Sigmoid colon (tissue), 7 donors: ENCODE results near the gene RUNX1. TPM values are rescaled to one million over a fixed set of nuclear protein-coding genes. Genes with fewer than 3 reads are reported as not detected.

Source experiments
- DNase-seq: peaks from one replicate; pipeline ENCODE4 v3.0.0-alpha.2; 2019
- H3K27ac ChIP-seq, 4 donors: fragments of 200-600 bp; sonication (generic); one replicate each; pipeline ENCODE4 v1.5.1; 2016 to 2019; ENCODE audit warnings: mild to moderate bottlenecking in 1 of 4
- H3K27me3 ChIP-seq, 3 donors: fragments of 200-600 bp; sonication (generic); one replicate each; pipeline ENCODE4 v1.5.1; 2019; ENCODE audit warnings: mild to moderate bottlenecking in 1 of 3
- H3K36me3 ChIP-seq, 4 donors: fragments of 200-600 bp; sonication (generic); one replicate each; pipeline ENCODE4 v1.5.1; 2016 to 2019
- H3K4me1 ChIP-seq, 4 donors: fragments of 200-600 bp; sonication (generic); one replicate each; pipeline ENCODE4 v1.5.1; 2017 to 2019
- H3K4me3 ChIP-seq, 4 donors: fragments of 200-600 bp; sonication (generic); one replicate each; pipeline ENCODE4 v1.5.1; 2017 to 2019; ENCODE audit warnings: mild to moderate bottlenecking in 2 of 4, moderate library complexity in 1 of 4
- H3K9me3 ChIP-seq, 4 donors: fragments of 200-600 bp in 3 of 4; sonication (generic) in 3 of 4; one replicate each; pipeline versions ENCODE4 v1.5.1 to v1.6.1; 2013 to 2019
- EP300 ChIP-seq, 4 donors: sonication (generic); formaldehyde crosslinking; IDR thresholded peaks; one replicate each; pipeline ENCODE4 v1.6.1; 2017; ENCODE audit warnings: antibody characterized with exemption in 4 of 4
- POLR2A ChIP-seq, 2 donors: fragments of 450-650 bp; IDR thresholded peaks; one replicate each; pipeline ENCODE4 v1.6.1; 2016; ENCODE audit warnings: antibody characterized with exemption in 2 of 2, mild to moderate bottlenecking in 2 of 2, moderate library complexity in 2 of 2
- POLR2AphosphoS5 ChIP-seq, 4 donors: sonication (generic); formaldehyde crosslinking; IDR thresholded peaks; one replicate each; pipeline ENCODE4 v1.6.1; 2017; ENCODE audit warnings: antibody characterized with exemption in 4 of 4
- WGBS, 2 donors: extraction: QIAGEN DNeasy Blood & Tissue Kit; methylation state at CpG; one replicate each; pipeline ENCODE4 v1.1.7; 2013; 5-methylcytosine and 5-hydroxymethylcytosine counted together
- intact Hi-C: fragments of 100-400 bp; cut with DNase I; formaldehyde crosslinking; loops from one replicate; pipeline ENCODE4 v1.15.1; 2023
- polyA plus RNA-seq, 3 donors: library from polyadenylated mRNA; stranded (reverse); fragments of 200-250 nt; gene quantifications; one replicate each; pipeline ENCODE4 v1.2.3, GENCODE V29; 2013
- total RNA-seq, 4 donors: library from RNA; depleted of rRNA; stranded (reverse); fragments of >200 nt; gene quantifications; one replicate each; pipeline ENCODE4 v1.1.0, GENCODE V29; 2016
- TF ChIP-seq, protein P1 (sequence below), 4 experiments: fragments of 450-650 bp in 3 of 4; fragments of 200-600 bp in 1 of 4; IDR thresholded peaks; one replicate each; pipeline ENCODE4 v1.5.1; 2016 to 2019; ENCODE audit warnings: antibody characterized with exemption in 4 of 4, mild to moderate bottlenecking in 3 of 4, moderate library complexity in 2 of 4
- donor health status: healthy with polysubstance abuse.
- donor health status: Bipolar disorder and iron deficiency.
- donor health status: healthy.

The RUNX1 gene
- total and polyA plus RNA-seq, 7 donors: 2.8 to 23.3 (median 7.5) TPM

GRCh38 chr21:34935898-34936297 is 113.2 kb downstream of the RUNX1 start:
- H3K4me1 ChIP-seq: peaks cover 0 to 10% (median 0%) of the 10 kb centered on the region in 4 donors
- H3K4me3 ChIP-seq: no peak overlapping the region
- H3K9me3 ChIP-seq: no peaks in the 10 kb centered on the region
- DNase-seq: no peak
- H3K27me3 ChIP-seq: no peaks in the 10 kb centered on the region
- intact Hi-C loops: no loop called here
- WGBS, 2 donors: 60 to 76% methylated on average over 4 of the region's 4 CpGs
- TF ChIP-seq EP300 (IDR thresholded peaks at IDR 0.05): no peak
- TF ChIP-seq, protein P1, sequence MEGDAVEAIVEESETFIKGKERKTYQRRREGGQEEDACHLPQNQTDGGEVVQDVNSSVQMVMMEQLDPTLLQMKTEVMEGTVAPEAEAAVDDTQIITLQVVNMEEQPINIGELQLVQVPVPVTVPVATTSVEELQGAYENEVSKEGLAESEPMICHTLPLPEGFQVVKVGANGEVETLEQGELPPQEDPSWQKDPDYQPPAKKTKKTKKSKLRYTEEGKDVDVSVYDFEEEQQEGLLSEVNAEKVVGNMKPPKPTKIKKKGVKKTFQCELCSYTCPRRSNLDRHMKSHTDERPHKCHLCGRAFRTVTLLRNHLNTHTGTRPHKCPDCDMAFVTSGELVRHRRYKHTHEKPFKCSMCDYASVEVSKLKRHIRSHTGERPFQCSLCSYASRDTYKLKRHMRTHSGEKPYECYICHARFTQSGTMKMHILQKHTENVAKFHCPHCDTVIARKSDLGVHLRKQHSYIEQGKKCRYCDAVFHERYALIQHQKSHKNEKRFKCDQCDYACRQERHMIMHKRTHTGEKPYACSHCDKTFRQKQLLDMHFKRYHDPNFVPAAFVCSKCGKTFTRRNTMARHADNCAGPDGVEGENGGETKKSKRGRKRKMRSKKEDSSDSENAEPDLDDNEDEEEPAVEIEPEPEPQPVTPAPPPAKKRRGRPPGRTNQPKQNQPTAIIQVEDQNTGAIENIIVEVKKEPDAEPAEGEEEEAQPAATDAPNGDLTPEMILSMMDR (IDR thresholded peaks at IDR 0.05): no peak
- no peak for TF ChIP-seq POLR2A (IDR thresholded peaks at IDR 0.05)
- TF ChIP-seq POLR2AphosphoS5 (IDR thresholded peaks at IDR 0.05): no peak
- no peaks in the 10 kb centered on the region for H3K36me3 ChIP-seq
- no peak overlapping the region for H3K27ac ChIP-seq

DNA sequence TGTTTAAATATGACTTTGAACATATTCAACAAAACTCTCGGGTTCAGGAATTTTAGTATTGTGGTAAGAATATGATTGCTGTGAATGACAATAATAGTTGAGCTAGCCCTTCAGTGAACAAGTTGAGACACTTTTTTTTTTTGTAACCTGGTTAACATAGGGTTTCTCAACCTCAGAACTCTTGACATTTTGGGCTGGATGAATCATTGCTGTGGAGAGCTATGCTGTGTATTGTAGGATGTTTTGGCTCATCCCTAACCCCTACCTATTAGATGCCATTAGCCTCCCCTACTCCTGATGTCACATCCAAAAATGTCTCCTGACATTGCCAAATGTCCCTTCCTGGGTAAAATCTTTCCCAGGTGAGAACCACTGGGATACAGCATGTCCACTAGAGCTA is 113.7 kb downstream of the RUNX1 start:
- intact Hi-C loops: no loop called here
- Histone ChIP-seq H3K36me3 (no peaks in the 10 kb centered on the region), H3K9me3 (no peaks in the 10 kb centered on the region), H3K27me3 (no peaks in the 10 kb centered on the region), H3K27ac (no peak overlapping the region), H3K4me1 (peaks cover 0 to 10% (median 0%) of the 10 kb centered on the region in 4 donors), H3K4me3 (no peak overlapping the region)
- DNase-seq: no peak
- 88 to 96% methylated on average over 1 of the region's 1 CpG for WGBS, 2 donors
- TF ChIP-seq, protein P1 (IDR thresholded peaks at IDR 0.05): no peak
- TF ChIP-seq EP300 (IDR thresholded peaks at IDR 0.05) (no peak), POLR2AphosphoS5 (IDR thresholded peaks at IDR 0.05) (no peak), POLR2A (IDR thresholded peaks at IDR 0.05) (no peak)

DNA sequence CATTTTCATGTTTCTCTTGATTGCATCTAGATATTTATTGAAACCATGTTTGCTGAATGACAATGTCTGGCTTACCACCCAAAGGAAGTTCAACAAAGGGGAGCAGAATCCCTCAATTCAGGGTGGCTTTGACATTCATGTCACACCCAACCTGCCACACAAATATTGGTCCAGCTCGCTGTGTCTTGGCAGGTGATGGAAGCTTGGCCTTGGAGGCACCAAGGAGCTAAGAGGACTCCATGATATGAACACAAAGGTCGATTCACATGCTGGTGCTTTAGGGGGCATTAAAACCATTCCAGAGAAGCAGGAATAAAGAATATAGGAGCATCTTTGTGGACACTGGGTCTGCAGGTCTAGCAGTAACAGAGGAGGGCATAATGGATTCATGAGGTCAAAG is 114.8 kb downstream of the RUNX1 start:
- Histone ChIP-seq H3K27ac (no peak overlapping the region), H3K36me3 (no peaks in the 10 kb centered on the region), H3K4me3 (no peak overlapping the region), H3K4me1 (peaks cover 0 to 10% (median 0%) of the 10 kb centered on the region in 4 donors), H3K27me3 (no peaks in the 10 kb centered on the region), H3K9me3 (no peaks in the 10 kb centered on the region)
- intact Hi-C loops: no loop called here
- TF ChIP-seq POLR2A (IDR thresholded peaks at IDR 0.05) (no peak), POLR2AphosphoS5 (IDR thresholded peaks at IDR 0.05) (no peak), EP300 (IDR thresholded peaks at IDR 0.05) (no peak)
- TF ChIP-seq, protein P1 (IDR thresholded peaks at IDR 0.05): no peak
- WGBS, 2 donors: 81% methylated on average over 2 of the region's 2 CpGs
- DNase-seq: no peak

- Histone ChIP-seq H3K4me3 (no peak overlapping the region), H3K9me3 (no peaks in the 10 kb centered on the region), H3K4me1 (peaks cover 0 to 10% (median 0%) of the 10 kb centered on the region in 4 donors), H3K36me3 (no peaks in the 10 kb centered on the region), H3K27me3 (no peaks in the 10 kb centered on the region), H3K27ac (no peak overlapping the region)
- intact Hi-C loops: no loop called here
- WGBS, 2 donors: 13 to 46% methylated on average over 3 of the region's 3 CpGs
- no peak for DNase-seq
- TF ChIP-seq, protein P1 (IDR thresholded peaks at IDR 0.05): no peak
- TF ChIP-seq POLR2AphosphoS5 (IDR thresholded peaks at IDR 0.05) (no peak), EP300 (IDR thresholded peaks at IDR 0.05) (no peak), POLR2A (IDR thresholded peaks at IDR 0.05) (no peak)
Observed at GRCh38 chr21:34933609-34934335, 115.3 kb downstream of the RUNX1 start.
